Non-pigmented ciliary epithelial cell (primary cell): ENCODE data around the gene RBFOX2.
"Not testable (repeated sequence)": the region's sequence is repeated elsewhere in the genome, so short reads cannot be mapped to it uniquely, and the experiment has no call there.

ENCODE experiments used
- DNase-seq: peaks from one replicate; pipeline ENCODE4 v3.0.0-alpha.2; 2010; ENCODE audit warnings: low read depth

RBFOX2 gene

DNA sequence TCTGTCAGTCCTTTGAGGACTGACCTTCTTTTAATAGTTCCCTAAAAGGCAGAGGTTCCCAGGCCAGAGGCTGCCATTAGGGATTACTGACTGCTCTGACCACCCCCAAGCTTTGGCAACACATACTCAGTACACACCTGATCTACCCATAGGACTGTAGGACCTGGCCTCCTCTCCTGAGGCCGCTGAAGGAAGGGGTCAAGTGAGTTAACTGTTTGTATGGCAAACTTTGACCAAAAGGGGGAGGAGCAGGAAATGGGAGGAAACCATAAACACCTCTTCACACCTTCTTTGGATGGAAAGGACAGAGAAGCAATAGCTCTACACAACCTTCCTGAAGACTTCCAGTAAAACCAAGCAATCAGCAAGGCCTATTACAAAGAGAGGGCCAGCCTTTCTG lies 207.0 kb downstream of the RBFOX2 start:
- DNase-seq = no peak

DNA sequence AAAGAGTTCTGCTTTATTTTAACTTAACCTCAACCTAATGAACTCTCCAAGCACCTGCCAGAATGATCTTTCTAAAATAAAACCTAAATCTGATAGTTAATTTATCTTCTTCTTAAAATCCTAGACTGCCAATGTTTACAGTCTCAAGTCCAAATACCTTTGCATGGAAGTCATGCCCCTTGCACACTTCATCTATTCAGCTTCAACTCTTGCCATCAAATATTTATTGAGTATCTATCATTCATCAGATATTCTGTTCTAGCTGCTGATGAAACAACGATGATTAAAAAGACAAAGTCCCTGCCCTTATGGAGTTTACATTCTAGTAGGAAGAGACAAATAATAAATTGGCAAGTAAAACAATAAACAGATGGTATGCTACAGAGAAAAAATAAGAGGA lies 209.2 kb downstream of the RBFOX2 start:
- no peak for DNase-seq

DNA sequence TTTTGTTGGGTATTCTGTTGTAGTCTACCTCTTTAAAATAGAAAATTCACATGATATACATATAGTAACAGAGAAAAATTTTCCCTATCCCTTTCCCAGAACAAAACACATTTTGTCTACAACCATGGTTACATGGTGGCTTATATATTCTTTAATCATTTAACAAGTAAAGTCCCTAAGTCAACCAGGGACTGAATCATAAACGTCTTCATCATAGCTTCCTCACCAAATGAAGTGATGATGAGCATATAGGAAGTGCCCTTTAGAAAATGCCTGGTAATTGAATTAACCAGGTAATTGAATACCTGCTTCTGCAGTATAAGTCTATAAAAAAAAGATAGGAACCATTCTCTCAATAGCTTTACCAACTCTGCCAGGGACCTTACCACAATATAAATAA lies 209.7 kb downstream of the RBFOX2 start:
- DNase-seq = no peak

DNA sequence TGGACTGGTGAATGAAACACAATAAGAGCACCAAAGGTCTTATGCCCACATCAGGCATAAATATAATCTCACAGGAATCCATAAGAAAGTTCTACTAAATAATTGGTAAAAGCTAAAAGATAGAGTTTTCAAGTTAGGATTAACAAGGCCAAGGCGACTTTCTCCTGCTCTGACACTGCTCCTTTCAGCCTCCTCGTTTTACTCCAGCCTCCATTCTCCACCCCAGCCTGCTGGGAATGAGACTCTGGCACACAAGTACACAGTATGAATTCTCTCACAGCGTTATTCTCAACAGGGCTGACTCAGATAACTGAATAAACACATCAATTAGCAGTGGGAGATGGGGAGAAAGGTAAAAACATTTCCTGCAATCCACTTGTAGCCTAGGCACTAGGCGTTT lies 216.0 kb downstream of the RBFOX2 start:
- DNase-seq = no peak

DNA sequence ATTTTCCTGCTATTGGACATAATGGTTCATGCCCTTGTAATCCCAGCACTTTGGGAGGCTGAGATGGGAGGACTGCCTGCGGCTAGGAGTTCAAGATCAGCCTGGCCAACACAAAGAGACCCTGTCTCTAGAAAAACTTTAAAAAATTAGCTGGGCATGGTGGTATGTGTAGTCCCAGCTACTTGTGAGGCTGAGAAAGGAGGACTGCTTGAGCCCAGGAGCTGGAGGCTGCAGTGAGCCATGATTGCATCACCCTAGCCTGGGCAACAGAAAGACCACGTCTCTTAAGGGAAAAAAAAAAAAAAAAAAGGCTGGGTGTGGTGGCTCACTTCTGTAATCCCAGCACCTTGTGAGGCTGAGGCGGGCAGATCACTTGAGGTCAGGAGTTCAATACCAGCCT lies 217.0 kb downstream of the RBFOX2 start:
- no peak for DNase-seq

DNA sequence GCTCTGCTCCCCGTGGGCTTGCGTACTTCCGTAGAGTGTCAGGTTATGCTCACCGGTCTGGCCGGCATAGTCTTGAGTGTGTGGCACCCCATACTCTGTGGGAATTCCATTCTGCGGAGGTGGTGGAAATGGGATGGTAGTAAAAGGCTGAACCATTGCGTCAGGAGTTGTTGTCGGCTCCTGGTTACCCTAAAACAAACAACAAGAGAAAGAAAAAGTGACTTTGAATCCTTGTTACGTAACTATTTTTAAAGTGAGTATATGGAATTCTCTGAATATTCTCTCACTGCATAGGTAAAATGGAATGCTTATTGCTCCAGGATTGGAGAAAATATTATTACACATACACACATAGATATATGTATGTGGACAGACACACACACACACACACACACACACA lies 218.8 kb downstream of the RBFOX2 start:
- DNase-seq = no peak

DNA sequence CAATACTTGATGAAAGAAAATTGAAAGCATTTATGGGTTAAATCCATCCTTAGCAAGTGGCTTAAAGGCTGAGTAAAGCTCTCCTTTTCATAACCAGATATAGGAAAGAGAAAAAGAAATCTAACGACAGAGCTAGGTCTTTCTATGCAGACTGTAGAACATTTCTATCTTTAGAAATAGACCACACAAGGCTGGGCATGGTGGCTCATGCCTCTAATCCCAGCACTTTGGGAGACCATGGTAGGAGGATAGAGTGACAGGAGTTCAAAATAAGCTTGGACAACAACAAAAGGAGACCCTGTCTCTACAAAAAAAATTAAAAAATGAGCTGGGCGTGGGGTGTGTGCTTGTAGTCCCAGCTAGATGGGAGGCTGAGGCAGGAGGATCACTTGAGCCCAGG lies 220.2 kb downstream of the RBFOX2 start:
- no peak for DNase-seq

DNA sequence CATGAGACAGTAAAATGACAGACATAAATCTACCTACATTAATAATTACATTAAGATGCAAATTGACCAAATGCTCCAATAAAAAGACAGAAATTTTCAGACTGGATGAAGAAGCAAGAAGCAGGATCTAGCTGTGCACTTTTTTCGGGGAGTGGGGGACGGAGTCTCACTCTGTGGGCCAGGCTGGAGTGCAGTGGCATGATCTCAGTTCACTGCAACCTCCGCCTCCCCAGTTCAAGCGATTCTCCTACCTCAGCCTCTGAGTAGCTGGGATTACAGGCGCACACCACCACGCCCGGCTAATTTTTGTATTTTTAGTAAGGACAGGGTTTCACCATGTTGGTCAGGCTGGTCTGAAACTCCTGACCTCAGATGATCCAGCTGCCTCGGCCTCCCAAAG lies 222.0 kb downstream of the RBFOX2 start:
- not testable (repeated sequence) for DNase-seq

DNA sequence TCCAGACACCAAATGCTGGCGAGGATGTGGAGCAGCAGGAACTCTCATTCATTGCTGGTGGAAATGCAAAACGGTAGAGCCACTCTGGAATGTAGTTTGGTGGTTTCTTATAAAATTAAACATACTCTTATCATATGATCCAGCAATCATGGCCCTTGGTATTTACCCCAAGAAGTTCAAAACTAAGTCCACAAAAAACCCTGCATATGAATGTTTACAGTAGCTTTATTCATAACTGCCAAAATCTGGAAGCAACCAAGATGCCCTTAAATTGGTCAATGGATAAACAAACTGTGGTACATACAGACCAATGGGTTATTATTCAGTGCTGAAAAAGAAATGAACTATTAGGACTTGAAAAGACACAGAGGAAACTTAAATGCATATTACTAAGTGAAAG lies 223.2 kb downstream of the RBFOX2 start:
- no peak for DNase-seq

DNA sequence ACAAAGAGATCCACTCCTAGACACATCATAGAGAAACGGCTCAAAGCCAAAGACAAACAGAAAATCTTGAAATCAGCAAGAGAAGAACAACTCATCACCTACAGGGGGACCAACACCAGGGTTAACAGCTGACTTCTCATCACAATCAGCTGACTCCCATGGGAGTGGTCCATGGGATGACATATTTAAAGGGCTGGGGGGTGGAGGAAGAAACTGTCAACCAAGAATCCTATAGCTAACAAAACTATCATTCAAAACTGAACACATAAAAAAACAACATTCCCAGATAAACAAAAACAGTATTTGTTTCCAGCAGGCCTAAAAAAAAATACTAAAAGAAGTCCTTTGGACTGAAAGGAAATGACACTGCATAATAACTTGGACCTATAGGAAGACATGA lies 224.2 kb downstream of the RBFOX2 start:
- no peak for DNase-seq

DNA sequence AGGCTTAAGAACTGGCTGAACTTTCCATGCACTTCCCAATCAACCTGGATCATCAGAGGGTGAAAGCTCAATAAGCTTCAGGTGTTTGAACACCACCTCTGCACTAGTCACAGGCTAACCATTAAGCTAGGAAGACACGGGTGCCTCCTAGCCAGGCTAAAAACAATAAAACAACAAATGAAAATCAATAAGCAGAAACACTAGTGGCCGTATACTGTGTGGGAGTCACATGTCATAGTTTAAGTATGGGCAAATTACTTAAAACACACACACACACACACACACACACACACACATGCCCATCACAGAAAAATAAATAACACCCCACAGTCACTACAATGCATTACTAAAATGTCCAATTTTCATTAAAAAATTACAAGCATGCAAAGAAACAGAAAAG lies 225.7 kb downstream of the RBFOX2 start:
- DNase-seq = no peak

DNA sequence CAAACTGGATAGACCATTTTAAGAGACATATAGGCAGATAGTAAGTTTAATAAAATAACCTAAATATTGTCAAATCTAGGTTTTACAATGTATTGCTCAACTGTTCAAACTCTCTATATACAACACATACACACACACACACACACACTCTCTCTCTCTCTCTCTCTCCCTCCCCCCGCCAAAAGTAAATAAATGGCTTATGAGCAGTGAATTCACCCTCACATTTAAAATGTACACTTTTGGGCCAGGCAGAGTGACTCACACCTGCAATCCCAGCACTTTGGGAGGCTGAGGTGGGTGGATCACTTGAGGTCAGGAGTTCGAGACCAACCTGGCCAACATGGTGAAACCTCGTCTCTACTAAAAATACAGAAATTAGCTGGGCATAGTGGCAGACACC lies 227.3 kb downstream of the RBFOX2 start:
- DNase-seq = not testable (repeated sequence)

DNA sequence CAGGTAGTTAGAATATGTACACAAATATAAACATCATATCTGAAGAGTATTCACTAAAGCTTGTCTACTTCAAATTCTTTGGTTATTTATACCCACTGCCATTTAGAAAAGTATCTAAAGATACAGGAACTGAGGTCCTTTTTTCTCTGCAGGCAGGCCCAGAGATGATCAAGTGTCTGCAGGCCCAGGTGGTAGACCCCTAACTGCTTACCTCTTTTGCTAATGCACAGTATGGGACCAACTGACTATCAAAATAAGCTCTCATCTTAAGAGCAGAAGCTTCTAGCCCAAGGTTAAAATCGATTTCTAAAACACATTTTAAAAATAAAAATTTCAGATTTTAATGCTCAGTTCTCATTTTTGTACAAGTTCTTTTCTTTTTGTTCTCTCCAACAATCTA lies 229.5 kb downstream of the RBFOX2 start:
- no peak for DNase-seq

DNA sequence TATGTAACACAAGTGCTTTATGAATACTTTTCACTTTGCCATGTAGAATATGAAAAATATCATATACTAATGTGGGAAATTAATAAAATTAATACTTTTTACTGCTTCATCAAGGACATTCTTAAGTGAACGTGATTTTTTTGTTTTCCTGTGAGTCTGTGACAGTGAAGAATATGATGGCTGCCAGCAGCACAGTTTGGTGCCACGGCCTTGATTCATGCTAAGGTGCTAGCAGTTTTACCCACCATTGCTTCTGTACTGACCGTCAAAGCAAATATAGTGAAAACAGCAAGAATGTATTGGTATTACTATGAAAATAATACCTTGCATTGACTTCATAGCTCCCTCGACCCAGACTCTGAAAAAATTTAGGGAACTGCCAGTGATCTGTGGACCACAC lies 231.2 kb downstream of the RBFOX2 start:
- no peak for DNase-seq

DNA sequence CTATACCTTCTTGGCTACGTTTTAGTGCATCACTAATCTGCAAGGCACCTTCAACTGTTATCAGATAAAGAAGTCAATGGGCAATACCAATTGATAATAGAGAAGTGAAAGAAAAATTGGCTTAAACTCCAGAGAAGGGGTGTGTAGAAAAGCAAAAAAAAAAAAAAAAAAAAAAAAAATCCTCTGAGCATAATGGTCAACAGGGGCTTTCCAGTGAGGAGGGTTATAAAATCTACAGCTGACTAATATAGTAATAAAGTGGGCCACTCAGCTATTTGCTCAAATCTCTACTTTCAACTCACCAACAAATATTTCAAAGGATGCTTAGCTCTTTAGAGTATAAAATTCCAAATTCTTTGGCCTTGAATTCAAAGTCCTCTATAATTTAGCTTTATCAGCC lies 233.1 kb downstream of the RBFOX2 start:
- DNase-seq = no peak

DNA sequence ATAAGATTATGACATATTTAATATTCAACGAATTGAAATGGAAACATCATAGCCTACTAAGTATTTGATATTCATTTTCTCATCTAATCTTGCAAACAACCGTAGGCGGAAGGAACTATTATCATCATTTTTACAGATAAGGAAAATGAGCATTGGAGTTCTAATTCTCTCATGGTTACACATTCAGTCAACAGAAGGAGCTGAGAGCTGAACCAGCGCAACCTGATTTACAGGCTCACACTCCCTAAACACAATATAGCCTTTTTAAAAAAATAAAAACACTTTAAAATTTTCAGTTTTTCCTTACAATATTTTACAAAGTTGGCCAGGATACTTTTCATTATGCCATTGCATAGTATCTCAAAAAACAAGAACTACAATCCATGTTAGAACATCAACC lies 236.1 kb downstream of the RBFOX2 start:
- DNase-seq = no peak

DNA sequence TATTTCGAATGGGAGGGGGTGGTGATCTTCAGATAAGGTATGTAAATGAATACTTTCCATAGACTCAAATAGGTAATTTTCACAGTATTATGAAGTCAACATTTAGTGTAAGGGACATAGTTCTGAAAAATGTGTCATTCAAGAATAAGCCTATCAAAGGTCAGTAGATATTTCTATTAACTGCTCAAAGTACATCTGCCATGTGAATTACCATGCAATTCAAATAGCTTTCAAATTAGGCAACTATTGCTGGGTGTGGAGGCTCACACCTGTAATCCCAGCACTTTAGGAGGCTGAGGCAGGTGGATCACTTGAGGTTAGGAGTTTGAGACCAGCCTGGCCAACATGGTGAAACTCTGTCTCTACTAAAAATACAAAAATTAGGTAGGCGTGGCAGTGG lies 236.8 kb downstream of the RBFOX2 start:
- not testable (repeated sequence) for DNase-seq

DNA sequence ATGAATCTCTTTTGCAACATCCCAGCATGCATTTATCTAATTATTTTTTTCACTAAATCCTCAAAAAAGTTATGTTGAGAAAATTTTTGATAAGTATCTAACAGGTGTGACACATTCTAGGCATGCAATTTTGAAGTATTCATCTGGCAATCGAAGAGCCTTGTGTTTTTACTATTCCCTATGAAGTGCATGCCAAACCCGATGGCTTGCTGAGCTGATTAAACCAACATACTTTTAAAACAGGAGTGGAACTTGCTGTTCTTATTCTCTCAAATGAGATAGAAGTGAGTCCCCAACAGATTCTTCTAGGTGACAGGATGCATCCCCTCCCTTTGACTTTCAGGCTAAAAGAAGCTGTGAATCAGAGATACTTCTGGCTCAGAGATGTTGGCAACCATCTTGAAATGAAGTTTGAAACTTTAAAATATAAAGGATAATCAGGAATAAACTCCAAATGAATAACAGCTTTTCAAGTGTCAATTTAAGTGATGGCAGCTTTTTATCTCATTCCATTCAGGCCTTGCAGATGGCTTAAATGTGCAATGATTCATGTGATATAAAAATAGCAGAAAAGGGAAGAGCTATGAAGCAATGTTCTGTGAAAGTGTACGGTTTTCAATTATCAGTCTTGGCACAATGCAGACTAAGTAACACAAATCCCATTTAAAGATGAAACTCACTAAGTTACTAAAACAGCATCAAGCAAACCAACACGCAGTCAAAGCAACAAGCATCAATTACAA lies 243.3 kb downstream of the RBFOX2 start:
- DNase-seq = no peak

DNA sequence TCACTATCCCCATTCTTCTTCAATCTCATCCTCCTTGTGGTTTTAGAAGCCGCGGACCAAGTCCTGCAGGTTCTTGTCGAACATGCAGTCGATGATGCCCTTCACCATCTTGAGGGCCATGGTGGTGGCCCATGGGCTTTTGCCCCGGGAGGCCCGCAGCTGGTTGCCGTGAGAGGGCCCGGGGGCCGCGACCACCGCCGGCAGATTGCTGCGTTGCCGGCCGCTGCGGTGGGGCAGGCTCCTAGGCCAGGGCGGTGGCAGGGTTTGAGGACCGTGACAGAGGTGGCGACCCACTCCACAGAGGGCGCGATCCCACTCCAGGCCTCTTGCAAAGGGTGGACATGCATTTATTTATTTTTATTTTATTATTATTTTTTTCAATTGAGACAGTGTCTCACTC lies 244.0 kb downstream of the RBFOX2 start:
- DNase-seq = no peak

DNA sequence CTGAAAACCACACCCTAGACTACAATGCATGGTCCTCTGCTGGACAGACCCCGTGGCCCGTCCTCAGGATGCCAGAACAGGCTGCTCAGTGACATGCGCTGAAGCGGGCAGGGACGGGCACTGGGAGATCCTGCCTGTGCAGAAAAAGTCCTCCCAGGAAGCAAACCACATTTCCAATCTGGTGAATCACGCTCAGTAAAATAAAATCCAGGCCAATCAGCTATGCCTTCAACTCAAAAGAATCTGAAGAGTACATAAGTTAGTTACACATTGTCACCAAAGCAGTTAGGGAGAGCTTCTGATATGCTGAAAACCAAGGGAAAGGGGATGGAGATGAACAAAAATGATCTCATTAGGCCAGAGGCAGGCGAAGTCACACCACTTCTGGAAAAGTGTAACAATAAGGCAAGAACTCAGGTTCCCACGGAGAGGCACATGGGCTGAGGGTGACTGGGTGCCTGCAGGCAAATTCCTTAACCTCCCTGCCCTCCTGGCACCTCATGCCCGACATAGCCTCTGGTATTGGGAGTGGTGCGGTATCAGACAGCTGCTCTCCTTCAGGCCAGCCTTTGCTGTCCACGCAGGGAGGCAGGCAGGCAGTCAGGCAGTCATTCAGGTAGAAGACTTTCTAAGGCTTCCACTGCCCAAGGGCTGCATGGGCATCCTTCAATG lies 244.5 kb downstream of the RBFOX2 start:
- DNase-seq = no peak

DNA sequence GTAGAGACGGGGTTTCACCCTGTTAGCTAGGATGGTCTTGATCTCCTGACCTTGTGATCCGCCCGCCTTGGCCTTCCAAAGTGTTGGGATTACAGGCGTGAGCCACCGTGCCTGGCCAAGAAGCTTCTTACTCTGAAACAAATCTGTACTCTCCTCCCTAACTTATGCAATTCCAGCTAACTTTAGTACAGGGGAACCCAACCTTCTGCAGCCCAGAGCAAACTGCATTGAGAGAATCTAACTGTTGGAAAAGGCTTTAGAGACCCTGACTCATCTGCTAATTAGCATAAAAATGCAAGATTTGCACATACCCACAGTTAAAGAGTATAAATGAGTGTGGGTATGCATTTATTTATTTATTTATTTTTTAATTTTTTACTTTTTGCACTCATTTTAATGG lies 246.1 kb downstream of the RBFOX2 start:
- DNase-seq = no peak

DNA sequence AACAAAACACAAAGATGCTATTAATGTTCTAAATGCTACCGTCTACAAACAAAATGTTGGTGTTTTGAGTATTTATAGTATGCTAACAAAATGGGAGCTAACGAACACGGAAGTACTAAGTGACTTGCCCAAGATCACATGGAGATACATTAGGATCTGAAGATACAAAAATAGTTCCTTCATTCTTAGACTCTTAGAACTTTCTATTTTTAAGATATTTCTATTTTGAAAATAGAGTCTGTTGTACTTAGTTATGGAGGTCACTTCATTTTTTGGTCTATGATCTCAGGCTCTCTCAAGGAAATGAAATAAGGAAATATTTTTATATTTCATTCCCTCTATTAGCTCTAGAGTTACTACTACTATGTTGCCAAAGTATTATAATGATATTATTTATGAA lies 246.7 kb downstream of the RBFOX2 start:
- DNase-seq = no peak

DNA sequence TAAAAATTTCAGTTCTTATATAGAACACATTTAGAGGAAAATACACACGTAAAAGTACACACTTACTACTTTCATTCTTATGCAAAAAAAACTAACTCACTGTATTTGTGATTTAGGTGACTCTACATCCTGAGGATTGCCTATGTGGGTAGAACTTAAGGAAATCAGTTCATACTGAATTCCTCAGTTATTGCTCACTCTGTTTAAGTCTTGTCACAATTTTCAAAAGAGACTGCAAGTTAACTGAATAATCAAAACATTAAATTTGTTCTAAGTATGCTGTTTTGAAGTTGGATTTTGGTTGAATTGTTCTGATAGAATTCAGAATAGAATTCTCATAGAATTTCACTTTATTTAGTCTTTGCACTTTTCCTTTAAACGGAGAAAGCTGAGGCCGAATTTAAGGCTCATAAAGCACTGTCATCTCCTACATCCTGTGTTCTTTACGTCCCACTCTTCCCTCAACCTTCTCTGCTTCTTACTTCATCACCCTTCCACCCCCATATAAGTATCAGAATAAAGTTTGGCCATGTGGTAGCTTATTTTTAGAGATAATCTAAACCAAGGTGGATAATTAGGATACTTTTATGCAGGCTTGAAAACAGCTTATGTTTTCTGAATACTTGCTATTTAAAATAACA lies 251.2 kb downstream of the RBFOX2 start:
- DNase-seq = peak; percentile 67

DNA sequence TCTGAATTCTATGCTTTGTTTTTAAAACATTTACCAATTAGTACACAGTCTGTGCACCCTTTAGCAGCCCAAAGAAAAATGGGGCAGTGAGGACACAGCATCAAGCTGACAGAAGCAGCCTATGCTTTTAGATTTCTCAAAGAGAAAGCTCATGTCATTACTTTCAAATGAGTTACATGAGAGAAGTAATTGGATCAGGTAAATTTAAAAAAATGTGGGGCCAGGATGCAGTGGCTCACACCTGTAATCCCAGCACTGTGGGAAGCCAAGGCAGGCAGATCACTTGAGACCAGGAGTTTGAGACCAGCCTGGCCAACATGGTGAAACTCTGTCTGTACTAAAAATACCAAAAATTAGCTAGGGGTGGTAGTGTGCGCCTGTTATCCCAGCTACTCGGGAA lies 253.3 kb downstream of the RBFOX2 start:
- DNase-seq = no peak
